ENCODE results near the gene CLEC10A. TPM values are rescaled to one million over a fixed set of nuclear protein-coding genes. Genes with fewer than 3 reads are reported as not detected.
A peak's percentile ranks its signal among the peaks of the same experiment; 100 is the strongest.
"Not testable (repeated sequence)": the region's sequence is repeated elsewhere in the genome, so short reads cannot be mapped to it uniquely, and the experiment has no call there.

The CLEC10A gene, protein sequence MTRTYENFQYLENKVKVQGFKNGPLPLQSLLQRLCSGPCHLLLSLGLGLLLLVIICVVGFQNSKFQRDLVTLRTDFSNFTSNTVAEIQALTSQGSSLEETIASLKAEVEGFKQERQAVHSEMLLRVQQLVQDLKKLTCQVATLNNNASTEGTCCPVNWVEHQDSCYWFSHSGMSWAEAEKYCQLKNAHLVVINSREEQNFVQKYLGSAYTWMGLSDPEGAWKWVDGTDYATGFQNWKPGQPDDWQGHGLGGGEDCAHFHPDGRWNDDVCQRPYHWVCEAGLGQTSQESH
- 14.7 TPM for total RNA-seq

DNA sequence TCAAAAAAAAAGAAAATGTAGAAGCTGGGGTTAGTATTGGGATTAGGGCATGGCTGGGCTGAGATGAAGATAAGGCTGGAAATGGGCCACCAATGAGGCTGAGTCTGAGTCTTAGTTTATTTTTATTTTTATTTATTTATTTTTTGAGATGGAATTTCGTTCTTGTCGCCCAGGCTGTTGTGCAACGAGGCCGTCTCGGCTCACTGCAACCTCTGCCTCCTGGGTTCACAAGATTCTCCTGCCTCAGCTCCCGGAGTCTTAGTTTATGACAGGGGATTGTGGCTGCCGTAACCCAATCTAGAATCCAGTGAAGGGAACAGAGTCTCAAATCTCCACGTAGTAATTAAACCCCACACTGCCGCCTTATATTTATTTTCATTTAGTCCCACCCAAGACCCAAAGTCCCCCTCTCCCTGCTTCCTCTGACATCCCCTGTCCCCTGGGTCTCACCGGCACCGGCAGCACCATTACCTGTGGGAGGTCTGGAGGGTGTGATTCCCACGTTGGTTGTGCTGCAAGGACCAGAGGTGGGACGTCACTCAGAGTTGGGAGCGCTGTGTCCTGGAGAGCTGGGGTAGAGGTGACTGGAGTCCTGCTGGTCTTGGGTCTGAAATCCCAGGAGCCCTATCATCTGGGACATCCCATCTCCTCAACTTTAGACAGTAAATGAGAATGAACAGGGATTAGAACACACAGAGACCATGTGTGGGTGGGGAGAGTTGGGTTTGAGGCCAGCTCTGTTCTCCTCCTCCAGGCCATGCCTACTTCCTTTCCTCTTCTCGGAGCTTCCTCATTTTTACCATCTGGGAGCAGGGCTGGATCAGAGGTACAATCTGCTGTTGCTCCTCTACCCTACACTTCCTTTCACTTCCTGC, at the start of gene CLEC10A:
Gene CLEC10A, minus strand, starts transcription at position 671 of the 875 bp plus-strand sequence. CDS start 1,439 bp downstream, outside the sequence.
- peak; percentile 54 for ATAC-seq
- intact Hi-C loops (cut with DNase I): no loop called here

DNA sequence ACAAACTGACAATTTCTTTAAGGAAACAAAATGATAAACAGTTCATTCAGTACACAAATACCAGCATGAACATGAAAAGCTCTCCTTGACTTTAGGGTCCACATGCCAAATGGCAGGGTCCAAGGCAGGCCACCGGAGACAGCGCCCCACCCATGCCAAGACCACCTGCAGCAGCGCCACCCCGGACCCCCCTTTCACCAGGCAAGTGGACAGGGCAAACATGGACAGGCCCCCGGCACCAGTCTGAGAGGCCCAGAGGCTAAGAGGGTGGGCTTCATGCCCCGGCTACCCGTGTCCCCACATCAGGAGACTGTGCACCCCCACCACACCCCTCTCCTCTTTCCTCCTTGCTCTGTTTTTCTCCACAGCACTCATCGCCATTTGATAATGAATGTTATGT, 49.3 kb upstream of the CLEC10A start:
- peak; percentile 35 for DNase-seq (ENCODE audit: low spot score)
- no peak for ATAC-seq
- intact Hi-C loops (cut with DNase I): no loop called here

More for the DNA sequence above, at the start of gene CLEC10A:
- no peak for DNase-seq (ENCODE audit: low spot score)

DNA sequence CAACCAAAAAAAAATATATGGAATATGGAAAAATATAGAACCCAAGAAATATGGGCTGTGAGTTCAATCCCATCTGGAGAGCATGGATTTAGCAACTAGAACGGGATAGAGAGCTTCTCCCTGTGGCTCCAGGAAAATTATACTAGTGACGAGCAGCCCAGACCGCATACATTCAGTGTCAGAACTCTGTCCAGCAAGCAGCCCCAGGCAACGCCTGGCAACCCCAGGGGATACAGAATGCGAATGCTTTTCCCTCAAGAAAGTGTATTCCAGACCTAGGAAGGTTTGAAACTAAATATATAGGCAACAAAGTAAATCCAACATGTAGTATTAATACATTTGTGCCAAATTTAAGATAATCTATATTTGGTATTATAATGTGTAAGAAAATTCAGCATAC, 48.1 kb upstream of the CLEC10A start:
- ATAC-seq: no peak
- DNase-seq (ENCODE audit: low spot score): peak; percentile 17
- intact Hi-C loops (cut with DNase I): no loop called here

DNA sequence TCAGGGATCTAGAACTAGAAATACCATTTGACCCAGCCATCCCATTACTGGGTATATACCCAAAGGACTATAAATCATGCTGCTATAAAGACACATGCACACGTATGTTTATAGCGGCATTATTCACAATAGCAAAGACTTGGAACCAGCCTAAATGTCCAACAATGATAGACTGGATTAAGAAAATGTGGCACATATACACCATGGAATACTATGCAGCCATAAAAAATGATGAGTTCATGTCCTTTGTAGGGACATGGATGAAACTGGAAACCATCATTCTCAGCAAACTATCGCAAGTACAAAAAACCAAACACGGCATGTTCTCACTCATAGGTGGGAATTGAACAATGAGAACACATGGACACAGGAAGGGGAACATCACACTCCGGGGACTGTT, 47.5 kb upstream of the CLEC10A start:
- ATAC-seq; DNase-seq (ENCODE audit: low spot score); intact Hi-C loops (cut with DNase I): not testable (repeated sequence)

DNA sequence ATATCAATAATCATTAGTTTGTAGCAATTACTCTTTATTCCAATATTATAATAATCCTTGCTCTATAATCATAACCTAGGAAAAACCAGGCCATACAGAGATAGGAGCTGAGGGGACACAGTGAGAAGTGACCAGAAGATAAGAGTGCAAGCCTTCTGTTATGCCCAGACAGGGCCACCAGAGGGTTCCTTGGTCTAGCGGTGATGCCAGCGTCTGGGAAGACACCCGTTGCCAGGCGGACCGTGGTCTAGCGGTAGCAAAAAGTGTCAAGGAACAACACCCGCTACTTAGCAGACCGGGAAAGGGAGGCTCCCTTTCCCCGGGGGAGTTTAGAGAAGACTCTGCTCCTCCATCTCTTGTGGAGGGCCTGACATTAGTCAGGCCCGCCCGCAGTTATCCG, 46.3 kb upstream of the CLEC10A start:
- ATAC-seq; intact Hi-C loops (cut with DNase I); DNase-seq (ENCODE audit: low spot score): not testable (repeated sequence)

DNA sequence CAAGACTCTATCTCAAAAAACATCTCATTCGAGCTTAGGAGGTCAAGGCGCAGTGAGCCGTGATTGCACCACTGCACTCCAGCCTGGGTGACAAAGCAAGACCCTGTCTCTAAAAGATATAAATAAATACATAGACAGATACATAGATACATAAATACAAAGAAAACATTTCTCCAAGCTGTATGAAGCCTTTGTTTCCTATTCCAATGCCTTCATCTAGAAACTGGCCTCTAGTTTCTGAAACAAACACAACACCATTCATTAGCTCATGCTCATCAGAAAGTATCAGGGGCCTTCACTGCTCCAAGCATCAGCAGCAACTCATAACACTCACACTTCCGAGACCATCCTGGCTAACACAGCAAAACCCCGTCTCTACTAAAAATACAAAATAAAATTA, 44.9 kb upstream of the CLEC10A start:
- ATAC-seq (no peak), DNase-seq (ENCODE audit: low spot score) (no peak)
- intact Hi-C loops (cut with DNase I): no loop called here

DNA sequence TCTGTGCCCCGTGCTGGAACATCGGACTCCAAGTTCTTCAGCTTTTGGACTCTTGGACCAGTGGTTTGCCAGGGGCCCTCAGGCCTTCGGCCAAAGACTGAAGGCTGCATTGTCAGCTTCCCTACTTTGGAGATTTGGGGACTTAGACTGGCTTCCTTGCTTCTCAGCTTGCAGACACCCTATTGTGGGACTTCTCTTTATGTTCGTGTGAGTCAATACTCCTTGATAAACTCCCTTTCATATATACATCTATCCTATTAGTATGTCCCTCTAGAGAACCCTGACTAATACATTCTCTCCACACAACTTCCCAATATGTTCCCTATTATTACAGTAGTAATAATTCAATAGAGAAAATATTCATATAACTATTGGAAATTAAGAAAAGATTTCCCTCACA, 43.8 kb upstream of the CLEC10A start:
- intact Hi-C loops (cut with DNase I): no loop called here
- ATAC-seq (no peak), DNase-seq (ENCODE audit: low spot score) (no peak)

DNA sequence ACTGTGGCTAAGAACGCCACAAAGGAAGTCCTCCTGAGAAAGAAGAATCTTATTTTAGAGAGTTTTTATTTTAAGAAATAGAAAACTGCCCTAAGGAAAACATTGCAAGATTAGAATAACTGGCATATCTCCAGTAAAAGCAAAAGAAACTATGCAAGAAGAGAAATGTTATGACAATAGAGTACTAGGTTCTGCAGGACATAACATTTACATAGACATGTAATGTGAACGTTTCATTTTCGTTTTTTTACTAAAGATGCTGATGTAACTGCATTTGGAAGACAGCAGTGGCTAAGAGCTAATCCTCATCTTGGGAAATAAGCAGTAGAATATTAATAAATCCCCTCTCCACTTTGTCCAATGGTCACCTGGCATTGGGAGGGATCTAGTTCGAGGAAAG, 42.3 kb upstream of the CLEC10A start:
- intact Hi-C loops (cut with DNase I): no loop called here
- no peak for ATAC-seq
- DNase-seq (ENCODE audit: low spot score): no peak

DNA sequence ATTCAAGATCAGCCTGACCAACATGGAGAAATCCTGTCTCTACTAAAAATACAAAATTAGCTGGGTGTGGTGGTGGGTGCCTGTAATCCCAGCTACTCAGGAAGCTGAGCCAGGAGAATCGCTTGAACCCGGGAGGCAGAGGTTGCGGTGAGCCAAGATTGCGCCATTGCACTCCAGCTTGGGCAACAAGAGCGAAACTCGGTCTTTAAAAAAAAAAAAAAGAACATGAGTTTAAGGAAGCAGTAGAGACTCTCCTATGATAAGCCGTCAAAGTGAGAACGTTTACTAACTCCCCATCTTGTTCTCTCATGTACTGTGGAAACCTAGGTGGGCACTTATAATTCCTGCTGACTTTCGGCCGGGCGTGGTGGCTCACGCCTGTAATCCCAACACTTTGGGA, 40.6 kb upstream of the CLEC10A start:
- ATAC-seq (peak; percentile 77), DNase-seq (ENCODE audit: low spot score) (peak; percentile 45)
- intact Hi-C loops (cut with DNase I): not testable (repeated sequence)

DNA sequence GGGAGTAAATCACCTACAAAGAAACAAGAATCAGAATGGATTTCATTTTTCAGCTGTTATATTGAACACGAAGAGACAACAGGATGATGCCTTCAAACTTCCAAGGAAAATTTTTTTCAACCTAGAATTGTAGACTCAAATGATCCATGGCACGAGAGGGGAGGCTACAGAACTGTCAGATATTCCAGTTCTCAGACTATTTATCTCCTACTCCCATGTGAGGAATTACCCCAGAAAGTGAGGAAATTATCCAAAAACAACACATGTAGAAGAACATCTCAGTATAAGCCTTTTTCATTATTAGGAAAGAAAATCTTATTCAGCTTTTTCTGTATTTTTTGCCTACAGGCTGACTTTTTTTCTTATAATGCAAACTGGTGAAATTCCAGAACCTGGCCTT, 40.1 kb upstream of the CLEC10A start:
- intact Hi-C loops (cut with DNase I): no loop called here
- ATAC-seq: peak; percentile 91

DNA sequence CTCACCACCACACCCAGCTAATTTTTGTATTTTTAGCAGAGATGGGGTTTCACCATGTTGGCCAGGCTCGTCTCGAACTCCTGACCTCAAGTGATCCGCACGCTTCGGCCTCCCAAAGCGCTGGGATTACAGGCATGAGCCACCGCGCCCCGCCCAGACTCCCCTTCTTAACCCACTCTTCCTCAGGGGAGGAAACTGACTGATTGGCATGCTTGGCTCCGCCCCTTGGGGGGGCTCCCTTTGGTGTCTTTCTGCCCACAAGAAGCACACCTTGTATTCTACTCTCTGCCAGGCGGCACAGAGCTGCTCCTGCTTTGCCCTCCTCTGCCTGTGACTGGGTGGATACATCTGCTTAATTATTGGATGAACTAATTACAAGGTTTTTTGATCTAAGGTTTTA, 39.3 kb upstream of the CLEC10A start:
- DNase-seq (ENCODE audit: low spot score): no peak

More for the DNA sequence above, 40.1 kb upstream of the CLEC10A start:
- peak; percentile 2 for DNase-seq (ENCODE audit: low spot score)

DNA sequence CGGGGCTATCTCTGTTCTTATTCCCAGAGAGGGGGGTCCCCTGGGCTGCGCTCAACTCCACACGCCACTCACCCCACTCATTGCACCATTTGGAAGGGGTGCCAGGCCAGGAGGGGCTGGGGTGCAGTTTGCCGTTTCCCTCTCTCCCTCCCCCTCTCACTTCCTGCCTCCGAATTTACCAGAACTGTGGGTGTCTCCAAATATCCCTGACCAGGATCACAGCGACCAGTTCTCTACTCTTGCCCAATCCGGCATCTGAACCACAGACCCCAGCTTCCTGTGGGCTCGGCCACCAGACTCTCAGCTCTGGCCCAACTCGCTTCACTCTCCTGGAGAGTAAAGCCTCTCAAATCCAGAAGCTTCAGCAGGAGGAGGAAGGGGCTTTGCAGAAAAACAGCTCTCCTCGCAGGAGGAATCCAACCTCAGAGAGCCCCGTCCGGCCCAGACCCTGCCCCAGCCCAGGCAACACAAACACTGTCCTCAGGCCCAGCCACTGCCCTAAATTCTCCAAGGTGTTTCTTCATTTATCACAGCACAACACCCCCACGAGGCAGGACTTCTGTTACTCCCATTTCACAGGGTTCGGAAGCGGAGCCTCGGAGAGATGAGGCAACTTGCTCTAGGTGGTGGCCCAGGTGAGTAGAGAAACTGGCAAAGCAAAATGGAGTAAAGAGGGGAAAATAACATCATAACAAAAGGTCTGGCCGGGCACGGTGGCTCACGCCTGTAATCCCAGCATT, 35.0 kb upstream of the CLEC10A start:
- ATAC-seq (peak; percentile 65), DNase-seq (ENCODE audit: low spot score) (no peak)
- intact Hi-C loops (cut with DNase I): loop anchor here (5.0 kb wide), 2 partner anchors 883 to 1858 kb away; no protein-coding TSS in a partner anchor

More for the DNA sequence above, 39.3 kb upstream of the CLEC10A start:
- peak; percentile 23 for ATAC-seq
- intact Hi-C loops (cut with DNase I): loop anchor here (5.0 kb wide), 1 partner anchor 887 kb away; no protein-coding TSS in a partner anchor

DNA sequence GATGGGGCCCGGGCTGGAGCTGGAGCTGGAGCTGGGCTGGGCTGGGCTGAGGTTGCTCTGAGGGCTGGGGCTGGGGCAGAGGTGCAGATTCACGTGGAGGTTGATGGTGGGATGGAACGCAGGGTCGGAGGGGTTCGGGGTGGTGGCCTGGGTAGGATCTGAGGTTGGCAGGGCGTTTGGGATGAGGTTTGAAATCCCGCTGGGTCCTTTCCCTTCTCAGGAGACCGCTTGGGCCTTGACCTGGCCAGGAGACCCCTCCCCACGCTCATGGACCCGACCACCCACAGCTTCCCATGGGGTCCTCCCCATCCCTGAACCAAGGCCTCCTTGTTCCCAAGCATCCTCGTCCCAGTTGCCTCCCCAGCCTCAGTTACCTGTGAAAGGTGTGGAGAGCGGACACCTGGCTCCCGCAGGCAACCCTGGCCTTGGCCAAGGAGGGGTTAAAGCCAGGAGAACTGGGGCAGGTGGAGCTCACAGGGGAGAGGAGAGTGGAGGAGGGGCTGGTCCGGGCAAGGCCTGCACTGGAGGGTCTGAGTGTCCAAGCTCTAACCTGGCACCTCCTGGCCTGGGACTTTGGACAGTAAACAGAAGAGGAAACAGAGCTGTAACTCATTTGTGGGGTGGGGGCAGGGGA, 34.3 kb upstream of the CLEC10A start, which contains the start of gene ASGR2:
Gene ASGR2, minus strand, starts transcription at position 582 of the 634 bp plus-strand sequence. CDS start 582 bp downstream, outside the sequence.
- intact Hi-C loops (cut with DNase I): loop anchor here (5.0 kb wide), 1 partner anchor 1857 kb away; no protein-coding TSS in a partner anchor
- ATAC-seq (no peak), DNase-seq (ENCODE audit: low spot score) (no peak)

DNA sequence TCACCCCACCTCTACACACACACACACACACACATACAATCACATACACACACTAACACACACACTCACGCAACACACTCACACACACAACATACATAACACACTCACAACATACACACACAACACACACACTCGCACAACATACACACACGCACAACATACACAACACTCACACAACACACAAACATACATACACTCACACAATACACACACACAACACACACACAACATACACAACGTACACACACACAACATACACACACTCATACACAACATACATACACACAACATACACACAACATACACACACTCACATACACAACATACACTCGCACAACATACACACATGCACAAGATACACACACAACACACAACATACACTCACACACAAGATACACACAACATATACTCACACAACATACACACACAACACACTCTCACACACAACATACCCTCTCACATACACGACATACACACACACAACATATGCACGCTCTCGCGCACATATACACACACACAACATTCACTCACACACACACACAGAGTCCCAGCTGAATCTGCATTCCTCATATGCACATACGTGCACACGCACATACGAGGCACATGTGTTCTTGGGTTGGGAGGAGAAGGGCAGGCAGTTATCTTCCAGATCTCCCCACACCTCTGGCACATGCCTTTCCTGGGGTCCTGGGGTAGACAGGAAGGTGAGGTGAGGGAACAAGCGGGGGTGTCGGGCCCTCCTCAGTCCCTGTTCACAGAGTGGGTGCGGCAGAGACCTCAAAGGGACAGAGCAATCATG, 33.4 kb upstream of the CLEC10A start:
- ATAC-seq (no peak), DNase-seq (ENCODE audit: low spot score) (no peak)
- intact Hi-C loops (cut with DNase I): loop anchor here (5.0 kb wide), 1 partner anchor 1856 kb away; no protein-coding TSS in a partner anchor

DNA sequence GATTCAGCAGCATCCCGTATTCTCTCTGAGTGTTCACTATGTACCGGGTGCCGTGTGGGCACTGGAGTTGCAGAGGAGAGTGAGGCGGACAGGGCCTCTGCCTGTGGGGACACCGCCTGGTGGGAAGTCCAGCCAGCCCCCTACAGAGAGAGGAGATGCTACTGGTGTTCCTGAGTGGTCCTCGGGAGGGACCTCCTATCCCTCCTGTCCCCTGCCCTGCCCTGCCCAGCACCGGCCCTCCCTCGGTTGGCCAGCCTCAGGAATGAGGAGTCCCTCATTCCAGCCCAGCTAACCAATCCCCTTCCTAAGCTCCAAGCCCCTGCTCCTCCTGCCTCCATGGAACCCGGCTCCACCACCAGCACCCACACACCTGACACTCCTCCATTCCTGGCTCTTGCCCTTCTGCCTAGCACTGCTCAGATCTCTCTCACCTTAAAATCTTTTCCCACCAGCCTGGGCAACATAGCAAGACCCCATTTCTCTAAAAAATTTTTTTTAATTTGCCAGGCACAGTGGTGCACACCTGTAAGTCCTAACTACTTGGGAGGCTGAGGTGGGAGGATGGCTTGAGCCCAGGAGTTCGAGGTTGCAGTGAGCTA, 32.6 kb upstream of the CLEC10A start:
- ATAC-seq (no peak), DNase-seq (ENCODE audit: low spot score) (no peak)
- intact Hi-C loops (cut with DNase I): loop anchor here (5.0 kb wide), 1 partner anchor 1855 kb away; no protein-coding TSS in a partner anchor

DNA sequence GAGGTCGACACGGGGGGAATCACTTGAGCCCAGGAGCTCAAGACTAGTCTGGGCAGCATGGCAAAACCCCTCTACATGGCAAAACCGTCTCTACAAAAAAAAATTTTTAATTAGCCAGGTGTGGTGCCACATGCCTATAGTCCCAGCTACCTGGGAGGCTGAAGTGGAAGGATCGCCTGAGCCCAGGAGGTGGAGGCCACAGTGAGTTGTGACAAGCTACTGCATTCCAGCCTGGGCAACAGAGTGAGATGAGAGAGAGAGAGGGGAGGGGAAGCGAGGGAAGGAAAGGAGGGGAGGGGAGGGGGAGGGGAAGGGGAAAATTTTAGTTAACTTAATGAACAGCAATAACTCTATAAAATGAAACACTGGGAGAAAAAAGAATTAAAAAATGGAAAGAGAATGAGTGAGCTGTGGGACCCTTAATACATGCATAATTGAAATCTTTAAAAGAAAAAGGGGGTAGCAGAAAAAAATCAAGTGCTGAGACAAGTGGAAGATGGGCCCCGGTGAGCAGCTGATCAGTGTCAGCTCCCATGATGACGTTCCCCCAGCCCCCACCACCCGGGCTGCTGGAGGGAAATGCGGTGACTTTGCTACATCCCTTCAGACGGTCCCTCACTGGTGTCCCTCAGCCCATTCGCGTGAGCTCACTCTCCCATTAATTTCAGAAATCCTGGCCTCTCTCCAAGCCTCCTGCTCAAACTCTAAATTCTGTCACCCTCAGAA, 31.9 kb upstream of the CLEC10A start:
- ATAC-seq (no peak), DNase-seq (ENCODE audit: low spot score) (no peak)
- intact Hi-C loops (cut with DNase I): loop anchor here (5.0 kb wide), 1 partner anchor 1855 kb away; no protein-coding TSS in a partner anchor

Data from sciatic nerve (tissue), 2 donors.